Upper lobe of left lung (tissue), 4 donors: ENCODE measurements around the gene CCM2.

ENCODE experiments used
- EP300 ChIP-seq, 4 donors: sonication (generic); formaldehyde crosslinking; IDR thresholded peaks; one replicate each; pipeline ENCODE4 v1.5.1; 2017; ENCODE audit warnings: antibody characterized with exemption in 4 of 4, control low read depth in 2 of 4
- POLR2A ChIP-seq, 4 donors: fragments of 450-650 bp; IDR thresholded peaks; one replicate each; pipeline ENCODE4 v1.5.1; 2016 to 2017; ENCODE audit warnings: antibody characterized with exemption in 4 of 4, mild to moderate bottlenecking in 2 of 4
- POLR2AphosphoS5 ChIP-seq, 2 donors: sonication (generic); formaldehyde crosslinking; IDR thresholded peaks; one replicate each; pipeline ENCODE4 v1.5.1; 2017; ENCODE audit warnings: antibody characterized with exemption in 2 of 2
- TF ChIP-seq, protein P1 (sequence below), 6 experiments: fragments of 450-650 bp in 4 of 6; fragments of 200-600 bp in 2 of 6; sonication (generic) in 2 of 6; IDR thresholded peaks; one replicate each; pipeline ENCODE4 v1.5.1; 2016 to 2019; ENCODE audit warnings: antibody characterized with exemption in 6 of 6

DNA sequence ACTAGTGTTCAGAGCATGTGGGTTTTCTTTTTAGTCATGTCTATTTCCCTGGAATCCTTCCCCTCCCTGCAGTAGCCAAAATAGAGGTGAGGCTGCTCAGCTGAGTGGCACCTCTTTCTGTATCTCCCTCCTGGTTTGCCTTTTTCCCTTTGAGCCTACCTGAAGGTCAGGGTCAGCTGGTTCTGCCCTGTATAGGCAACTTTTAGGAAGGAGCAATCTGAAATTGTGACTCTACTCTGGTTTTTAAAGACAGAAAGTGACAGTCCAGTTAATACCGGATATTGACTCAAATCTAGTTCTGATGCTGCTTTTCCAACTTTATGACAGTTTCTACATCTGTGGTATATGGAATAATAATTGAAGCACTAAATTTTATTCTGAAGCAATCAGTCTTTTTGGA is 26.0 kb downstream of the CCM2 start:
- TF ChIP-seq, protein P1, sequence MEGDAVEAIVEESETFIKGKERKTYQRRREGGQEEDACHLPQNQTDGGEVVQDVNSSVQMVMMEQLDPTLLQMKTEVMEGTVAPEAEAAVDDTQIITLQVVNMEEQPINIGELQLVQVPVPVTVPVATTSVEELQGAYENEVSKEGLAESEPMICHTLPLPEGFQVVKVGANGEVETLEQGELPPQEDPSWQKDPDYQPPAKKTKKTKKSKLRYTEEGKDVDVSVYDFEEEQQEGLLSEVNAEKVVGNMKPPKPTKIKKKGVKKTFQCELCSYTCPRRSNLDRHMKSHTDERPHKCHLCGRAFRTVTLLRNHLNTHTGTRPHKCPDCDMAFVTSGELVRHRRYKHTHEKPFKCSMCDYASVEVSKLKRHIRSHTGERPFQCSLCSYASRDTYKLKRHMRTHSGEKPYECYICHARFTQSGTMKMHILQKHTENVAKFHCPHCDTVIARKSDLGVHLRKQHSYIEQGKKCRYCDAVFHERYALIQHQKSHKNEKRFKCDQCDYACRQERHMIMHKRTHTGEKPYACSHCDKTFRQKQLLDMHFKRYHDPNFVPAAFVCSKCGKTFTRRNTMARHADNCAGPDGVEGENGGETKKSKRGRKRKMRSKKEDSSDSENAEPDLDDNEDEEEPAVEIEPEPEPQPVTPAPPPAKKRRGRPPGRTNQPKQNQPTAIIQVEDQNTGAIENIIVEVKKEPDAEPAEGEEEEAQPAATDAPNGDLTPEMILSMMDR (IDR thresholded peaks at IDR 0.05) = no peak
- no peak for TF ChIP-seq POLR2A (IDR thresholded peaks at IDR 0.05)
- TF ChIP-seq POLR2AphosphoS5 (IDR thresholded peaks at IDR 0.05) = no peak
- TF ChIP-seq EP300 (IDR thresholded peaks at IDR 0.05) = no peak
